BLaER1 (cell line): ENCODE measurements around the gene ART3.

Experiments
- H3K27ac ChIP-seq: shearing (Covaris generic); formaldehyde crosslinking; 2 replicates; pipeline ENCODE4 v1.8.1; 2022
- H3K27me3 ChIP-seq: shearing (Covaris generic); formaldehyde crosslinking; 2 replicates; pipeline ENCODE4 v1.8.1; 2022
- H3K36me3 ChIP-seq: shearing (Covaris generic); formaldehyde crosslinking; 2 replicates; pipeline ENCODE4 v1.8.1; 2022
- H3K4me1 ChIP-seq: shearing (Covaris generic); formaldehyde crosslinking; 2 replicates; pipeline ENCODE4 v1.8.1; 2022
- H3K4me2 ChIP-seq: shearing (Covaris generic); formaldehyde crosslinking; 2 replicates; pipeline ENCODE4 v1.8.1; 2022
- H3K4me3 ChIP-seq: shearing (Covaris generic); formaldehyde crosslinking; 2 replicates; pipeline ENCODE4 v1.8.1; 2022
- H3K9ac ChIP-seq: shearing (Covaris generic); formaldehyde crosslinking; 2 replicates; pipeline ENCODE4 v1.8.1; 2022
- H3K9me3 ChIP-seq: shearing (Covaris generic); formaldehyde crosslinking; 2 replicates; pipeline ENCODE4 v1.8.1; 2022
- H4K20me1 ChIP-seq: shearing (Covaris generic); formaldehyde crosslinking; 2 replicates; pipeline ENCODE4 v1.8.1; 2022
- Cebpa-rat ChIP-seq: shearing (Covaris generic); IDR thresholded peaks from 2 replicates; pipeline ENCODE4 v1.8.1; 2022

Gene ART3

DNA sequence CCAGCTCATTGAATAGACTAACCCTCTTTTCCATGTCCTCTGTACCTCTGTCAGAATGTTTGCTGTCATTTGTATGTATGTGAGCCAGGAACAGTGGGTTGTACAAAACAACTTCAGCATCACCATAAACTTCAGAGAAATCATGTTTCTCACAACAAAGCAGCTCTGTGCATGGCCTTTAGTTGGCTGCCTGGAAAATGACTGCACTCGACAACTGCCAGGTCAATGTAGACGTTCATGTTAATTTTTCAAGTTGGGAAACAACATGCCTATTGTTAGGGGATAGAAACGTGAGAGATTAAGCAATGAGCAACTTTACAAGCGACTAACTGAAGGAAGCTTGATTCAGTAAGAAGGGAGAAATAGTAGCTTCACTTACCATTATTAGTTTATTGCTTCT, 20.8 kb upstream of the ART3 start:
- H3K4me3 ChIP-seq: no peak overlapping the region
- no peaks in the 10 kb centered on the region for H3K9me3 ChIP-seq
- H3K27me3 ChIP-seq: no peaks in the 10 kb centered on the region
- H3K4me1 ChIP-seq: 0 out of 2 replicates have a peak, but pooled peaks cover under 1% of the 10 kb centered on the region
- H3K9ac ChIP-seq: no peak overlapping the region
- H3K4me2 ChIP-seq: no peak overlapping the region
- no peaks in the 10 kb centered on the region for H3K36me3 ChIP-seq
- H3K27ac ChIP-seq: no peak overlapping the region
- H4K20me1 ChIP-seq: no peaks in the 10 kb centered on the region
- TF ChIP-seq Cebpa-rat: no peak

DNA sequence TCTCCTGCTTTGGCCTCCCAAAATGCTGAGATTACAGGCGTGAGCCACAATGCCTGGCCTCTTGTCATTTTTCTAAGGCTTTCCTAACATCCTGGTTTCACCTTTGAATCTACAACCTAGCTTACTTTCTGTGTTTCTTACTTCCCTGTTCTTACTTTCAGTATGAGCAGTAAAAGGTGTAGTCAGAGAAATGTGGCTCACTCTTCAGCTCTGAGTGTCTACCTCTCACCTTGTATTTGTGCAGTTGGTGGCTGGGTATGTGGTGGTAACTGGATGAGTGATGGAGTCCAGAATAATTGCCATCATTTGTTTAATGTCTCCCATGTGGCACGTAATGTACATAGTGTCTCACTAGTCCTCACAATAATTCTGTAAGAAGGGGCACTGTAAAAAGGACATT, 19.5 kb upstream of the ART3 start:
- Histone ChIP-seq H3K4me1 (no peaks in the 10 kb centered on the region), H4K20me1 (no peaks in the 10 kb centered on the region), H3K27ac (no peak overlapping the region), H3K9ac (no peak overlapping the region), H3K4me3 (no peak overlapping the region), H3K9me3 (no peaks in the 10 kb centered on the region), H3K4me2 (no peak overlapping the region), H3K27me3 (no peaks in the 10 kb centered on the region), H3K36me3 (no peaks in the 10 kb centered on the region)
- no peak for TF ChIP-seq Cebpa-rat

DNA sequence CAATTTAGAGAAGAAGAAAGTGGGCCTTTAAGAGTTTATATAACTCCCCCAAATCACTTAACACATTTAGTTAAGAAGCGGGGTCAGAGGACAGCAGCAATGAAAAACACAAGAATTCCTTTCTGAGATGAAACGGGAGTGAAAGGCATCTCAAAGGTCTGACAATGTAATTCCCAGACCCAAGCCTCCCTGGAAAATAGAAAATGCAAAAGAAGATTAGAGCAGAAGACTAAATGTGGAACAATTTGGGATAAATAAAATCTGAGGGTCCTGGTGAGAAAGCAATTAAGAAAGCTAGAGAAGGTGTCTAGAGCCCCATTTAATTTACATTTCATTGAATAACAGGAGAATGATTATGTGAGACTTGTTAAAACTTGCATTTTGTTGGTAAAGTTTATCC, 19.1 kb upstream of the ART3 start:
- Histone ChIP-seq H3K4me2 (no peak overlapping the region), H3K27me3 (no peaks in the 10 kb centered on the region), H3K27ac (no peak overlapping the region), H3K4me1 (no peaks in the 10 kb centered on the region), H4K20me1 (no peaks in the 10 kb centered on the region), H3K9me3 (no peaks in the 10 kb centered on the region), H3K9ac (no peak overlapping the region), H3K4me3 (no peak overlapping the region), H3K36me3 (no peaks in the 10 kb centered on the region)
- TF ChIP-seq Cebpa-rat: no peak

DNA sequence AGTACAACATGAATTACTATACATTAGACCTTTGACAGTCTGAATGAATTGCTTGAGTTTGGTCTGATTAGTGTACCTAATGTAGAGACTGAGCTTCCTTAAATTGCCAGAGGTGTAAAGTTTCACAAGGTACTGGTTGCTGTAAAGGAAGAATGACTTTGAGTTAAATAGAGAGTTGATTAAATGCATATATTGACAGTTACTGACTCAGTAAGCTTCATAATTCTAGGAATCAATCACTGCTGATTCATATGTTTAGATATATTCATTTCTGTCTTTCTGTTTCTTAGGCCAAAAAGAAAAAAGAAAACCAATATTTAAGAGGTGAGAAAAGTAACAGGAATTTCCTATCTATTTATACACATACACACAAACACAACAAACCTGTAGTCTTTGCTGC, 16.2 kb upstream of the ART3 start:
- TF ChIP-seq Cebpa-rat: no peak
- Histone ChIP-seq H3K4me2 (no peak overlapping the region), H3K27ac (no peak overlapping the region), H3K4me3 (no peak overlapping the region), H3K36me3 (no peaks in the 10 kb centered on the region), H3K9ac (no peak overlapping the region), H3K9me3 (no peaks in the 10 kb centered on the region), H3K27me3 (no peaks in the 10 kb centered on the region), H3K4me1 (no peaks in the 10 kb centered on the region), H4K20me1 (no peaks in the 10 kb centered on the region)

DNA sequence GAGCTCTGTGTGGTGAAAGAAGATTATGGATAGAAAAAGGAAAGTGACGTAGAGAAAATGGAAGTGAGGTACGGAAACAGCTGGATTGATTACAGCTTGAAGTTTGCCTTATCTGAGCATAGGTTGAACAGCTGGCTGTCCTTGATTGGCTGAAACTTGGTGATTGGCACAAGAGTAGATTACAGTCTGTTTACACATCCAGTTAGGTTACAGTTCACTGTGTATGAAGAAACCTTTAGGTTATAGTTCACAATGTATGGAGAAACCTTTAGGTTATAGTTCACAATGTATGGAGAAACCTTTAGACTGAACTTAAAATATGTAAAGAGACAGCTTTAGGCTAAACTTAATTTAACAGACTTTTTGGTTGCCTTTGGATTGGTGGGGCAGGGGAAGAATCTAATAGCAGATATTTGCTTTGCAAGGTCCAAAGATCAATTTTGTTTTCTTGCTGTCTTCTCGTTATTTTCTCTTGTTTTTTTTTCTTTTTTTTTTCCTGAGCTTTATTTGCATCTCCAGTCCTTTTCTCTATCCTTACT, 15.6 kb upstream of the ART3 start:
- no peak overlapping the region for H3K27ac ChIP-seq
- TF ChIP-seq Cebpa-rat: no peak
- no peaks in the 10 kb centered on the region for H3K36me3 ChIP-seq
- H3K4me1 ChIP-seq: no peaks in the 10 kb centered on the region
- H3K4me3 ChIP-seq: no peak overlapping the region
- no peak overlapping the region for H3K4me2 ChIP-seq
- no peaks in the 10 kb centered on the region for H3K9me3 ChIP-seq
- H3K9ac ChIP-seq: no peak overlapping the region
- no peaks in the 10 kb centered on the region for H3K27me3 ChIP-seq
- H4K20me1 ChIP-seq: no peaks in the 10 kb centered on the region

DNA sequence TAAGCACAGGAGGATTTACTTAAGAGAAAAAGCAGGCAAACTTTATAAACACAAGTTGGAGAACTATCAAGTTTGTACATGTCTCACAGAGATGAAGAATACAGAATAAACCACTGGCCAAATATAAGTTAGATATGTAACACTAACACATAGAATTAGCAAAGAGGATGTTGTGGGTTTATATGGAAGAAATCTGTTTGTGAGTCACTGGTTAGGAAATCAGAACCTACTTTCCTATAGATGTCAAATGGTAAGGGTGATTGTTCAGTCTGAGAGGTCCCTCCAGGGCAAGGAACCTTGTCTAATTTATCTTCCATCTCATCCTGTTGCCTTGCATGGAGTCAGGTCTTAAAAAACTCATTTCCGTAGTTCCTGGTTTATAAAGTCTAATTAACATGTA, 14.8 kb upstream of the ART3 start:
- Histone ChIP-seq H3K9ac (no peak overlapping the region), H3K27me3 (no peaks in the 10 kb centered on the region), H3K4me1 (no peaks in the 10 kb centered on the region), H3K9me3 (no peaks in the 10 kb centered on the region), H3K4me2 (no peak overlapping the region), H4K20me1 (no peaks in the 10 kb centered on the region), H3K36me3 (no peaks in the 10 kb centered on the region), H3K27ac (no peak overlapping the region), H3K4me3 (no peak overlapping the region)
- no peak for TF ChIP-seq Cebpa-rat

DNA sequence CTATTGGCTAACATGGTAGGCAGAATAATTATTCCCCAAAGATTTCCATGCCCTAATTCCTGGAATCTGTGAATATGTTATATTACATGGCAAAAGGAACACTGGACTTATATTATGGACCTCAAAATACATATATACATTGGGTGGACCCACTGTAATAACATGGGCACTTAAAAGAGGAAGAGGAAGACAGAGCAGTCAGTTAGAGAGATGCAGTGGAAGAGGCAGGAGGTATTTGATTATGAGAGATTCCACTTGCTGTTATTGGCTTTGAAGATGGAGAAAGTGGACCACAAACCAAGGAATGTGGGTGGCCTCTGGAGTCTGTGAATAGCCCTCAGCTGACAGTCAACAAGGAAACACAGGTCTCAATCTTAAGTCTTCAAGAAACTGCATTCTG, 14.0 kb upstream of the ART3 start:
- Histone ChIP-seq H3K4me3 (no peak overlapping the region), H4K20me1 (no peaks in the 10 kb centered on the region), H3K27me3 (no peaks in the 10 kb centered on the region), H3K27ac (no peak overlapping the region), H3K36me3 (no peaks in the 10 kb centered on the region), H3K9me3 (no peaks in the 10 kb centered on the region), H3K4me2 (no peak overlapping the region), H3K4me1 (no peaks in the 10 kb centered on the region), H3K9ac (no peak overlapping the region)
- no peak for TF ChIP-seq Cebpa-rat

DNA sequence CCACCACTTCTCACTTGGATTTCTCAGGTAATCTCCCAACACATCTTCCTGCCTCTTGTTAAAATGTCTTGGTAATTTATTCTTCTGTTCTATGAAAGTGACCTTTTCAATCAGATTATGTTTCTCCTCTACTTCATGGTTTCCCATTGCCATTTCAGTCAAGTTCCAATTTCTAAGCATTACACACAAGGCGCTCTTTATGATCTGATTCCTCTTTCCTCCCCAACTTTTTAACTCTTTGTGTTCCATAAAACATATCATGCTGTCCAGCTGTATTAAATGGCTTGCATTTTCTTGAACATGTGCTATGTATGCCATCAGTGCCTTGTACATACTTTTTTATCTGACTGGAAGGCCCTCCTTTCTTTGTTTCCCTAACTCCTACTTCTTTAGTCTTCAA, 13.1 kb upstream of the ART3 start:
- H3K27ac ChIP-seq: no peak overlapping the region
- no peaks in the 10 kb centered on the region for H3K36me3 ChIP-seq
- H4K20me1 ChIP-seq: no peaks in the 10 kb centered on the region
- no peaks in the 10 kb centered on the region for H3K4me1 ChIP-seq
- no peak overlapping the region for H3K9ac ChIP-seq
- no peak overlapping the region for H3K4me3 ChIP-seq
- no peaks in the 10 kb centered on the region for H3K27me3 ChIP-seq
- no peaks in the 10 kb centered on the region for H3K9me3 ChIP-seq
- no peak for TF ChIP-seq Cebpa-rat
- H3K4me2 ChIP-seq: no peak overlapping the region

DNA sequence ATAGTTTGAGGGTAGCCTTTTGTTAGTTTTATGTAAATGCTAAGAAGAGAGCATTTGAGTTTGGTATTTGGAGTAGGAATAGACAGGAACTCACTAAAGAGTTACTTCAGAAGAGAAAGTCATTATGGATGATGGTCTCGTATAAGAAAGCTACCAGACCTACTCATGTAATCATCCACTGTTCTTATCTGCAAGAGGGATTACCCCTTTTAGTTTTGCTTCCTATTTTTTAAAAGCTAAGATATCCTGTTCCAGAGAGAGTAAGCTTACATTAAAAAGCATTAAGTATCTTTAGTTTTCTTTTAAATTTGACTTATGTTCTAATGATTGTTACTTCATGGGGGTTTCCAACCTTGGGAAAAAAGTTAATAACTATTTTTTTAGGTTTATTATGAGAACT, 12.5 kb upstream of the ART3 start:
- H3K4me1 ChIP-seq: no peaks in the 10 kb centered on the region
- no peaks in the 10 kb centered on the region for H4K20me1 ChIP-seq
- TF ChIP-seq Cebpa-rat: no peak
- H3K9me3 ChIP-seq: no peaks in the 10 kb centered on the region
- no peak overlapping the region for H3K27ac ChIP-seq
- no peaks in the 10 kb centered on the region for H3K27me3 ChIP-seq
- no peak overlapping the region for H3K4me2 ChIP-seq
- no peak overlapping the region for H3K9ac ChIP-seq
- H3K36me3 ChIP-seq: no peaks in the 10 kb centered on the region
- no peak overlapping the region for H3K4me3 ChIP-seq

DNA sequence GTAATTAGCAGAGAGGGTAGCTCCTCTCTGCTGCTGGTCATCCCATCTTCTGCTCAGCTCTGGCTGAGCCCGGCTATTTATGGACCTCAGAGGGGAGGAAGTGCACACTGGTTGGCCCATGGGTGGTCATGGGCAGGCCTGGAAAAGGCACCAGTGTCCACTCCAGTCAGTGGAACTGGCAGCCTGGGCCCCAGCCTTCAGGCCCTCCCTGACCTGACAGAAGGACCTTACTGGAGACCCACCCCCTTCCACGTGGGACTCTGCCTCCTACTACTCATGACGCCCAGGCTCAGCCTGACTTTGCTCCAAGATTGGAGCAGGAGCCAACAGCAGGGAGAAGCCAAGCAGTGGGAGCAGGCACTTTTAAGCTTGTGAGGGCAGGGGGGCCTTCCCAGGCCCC, 8.0 kb upstream of the ART3 start:
- Histone ChIP-seq H3K27me3 (no peaks in the 10 kb centered on the region), H3K9ac (no peak overlapping the region), H3K4me3 (no peak overlapping the region), H3K36me3 (no peaks in the 10 kb centered on the region), H3K4me2 (no peak overlapping the region), H3K27ac (no peak overlapping the region), H3K4me1 (no peaks in the 10 kb centered on the region), H3K9me3 (no peaks in the 10 kb centered on the region), H4K20me1 (no peaks in the 10 kb centered on the region)
- no peak for TF ChIP-seq Cebpa-rat

DNA sequence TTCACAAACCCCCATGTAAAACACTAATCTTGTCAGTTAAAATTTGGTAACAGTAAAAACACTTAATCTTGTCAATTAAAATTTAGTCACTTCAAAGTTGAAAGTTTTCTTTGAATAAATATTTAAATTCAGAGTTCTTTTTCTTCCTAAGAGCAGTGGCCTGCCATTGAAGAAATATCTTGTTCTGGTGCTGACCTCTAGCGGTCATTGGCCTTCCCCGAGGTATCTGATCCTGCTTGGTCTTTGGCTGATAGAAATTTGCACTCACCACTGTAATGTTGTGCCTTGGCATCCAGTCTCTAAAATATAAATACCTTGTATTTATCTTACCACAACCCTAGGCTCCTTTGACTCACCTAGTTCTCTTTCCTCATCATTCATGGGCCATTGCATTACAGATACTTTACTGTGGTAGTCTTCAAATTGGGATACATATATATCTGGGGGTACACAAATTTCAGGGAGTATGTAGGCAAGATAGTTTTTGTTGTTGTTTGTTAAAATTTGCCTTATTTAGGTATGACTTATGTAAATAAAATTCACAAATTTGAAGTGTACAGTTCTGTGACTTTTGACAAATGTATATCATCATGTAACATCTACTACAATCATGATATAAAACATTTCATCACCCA, 6.7 kb upstream of the ART3 start:
- no peaks in the 10 kb centered on the region for H4K20me1 ChIP-seq
- H3K9ac ChIP-seq: no peak overlapping the region
- no peak overlapping the region for H3K4me3 ChIP-seq
- no peak for TF ChIP-seq Cebpa-rat
- no peaks in the 10 kb centered on the region for H3K9me3 ChIP-seq
- no peaks in the 10 kb centered on the region for H3K4me1 ChIP-seq
- H3K27me3 ChIP-seq: no peaks in the 10 kb centered on the region
- H3K27ac ChIP-seq: no peak overlapping the region
- H3K4me2 ChIP-seq: no peak overlapping the region
- H3K36me3 ChIP-seq: no peaks in the 10 kb centered on the region
